ENCODE results near the gene IPO4. TPM values are rescaled to one million over a fixed set of nuclear protein-coding genes. Genes with fewer than 3 reads are reported as not detected.

The IPO4 gene
- total RNA-seq, 4 donors from 2014 or later: 12.1 to 60.0 (median 17.3) TPM

GRCh38 chr14:24141097-24141880 lies 47.3 kb downstream of the IPO4 start, which contains the start of gene EMC9:
EMC9 (minus strand) TSS chr14:24141591; CDS start chr14:24141304, 287 bp downstream.
- no peak for TF ChIP-seq CTCF (IDR thresholded peaks at IDR 0.05; ENCODE audit: low read depth)

- no peak for TF ChIP-seq CTCF (IDR thresholded peaks at IDR 0.05; ENCODE audit: low read depth)
Observed at GRCh38 chr14:24139272-24139934, 49.2 kb downstream of the IPO4 start.

GRCh38 chr14:24138396-24139271 lies 50.0 kb downstream of the IPO4 start:
- TF ChIP-seq CTCF (IDR thresholded peaks at IDR 0.05; ENCODE audit: low read depth): no peak

GRCh38 chr14:24137529-24138395 lies 50.9 kb downstream of the IPO4 start:
- no peak for TF ChIP-seq CTCF (IDR thresholded peaks at IDR 0.05; ENCODE audit: low read depth)

- TF ChIP-seq CTCF (IDR thresholded peaks at IDR 0.05; ENCODE audit: low read depth): no peak
Observed at GRCh38 chr14:24136684-24137528, 51.7 kb downstream of the IPO4 start.

All from subcutaneous adipose tissue (tissue), 4 donors.